LNCaP clone FGC (cell line): Measurements from ENCODE around the gene KCNE4.

Experiments
- DNase-seq: peaks from one replicate; pipeline ENCODE4 v3.0.0-alpha.2; 2011; ENCODE audit warnings: low read depth
- H3K4me3 ChIP-seq: 2 replicates; pipeline ENCODE4 v1.5.1; 2011; ENCODE audit warnings: mild to moderate bottlenecking, low read depth, low read length, control low read depth
- TF ChIP-seq, protein P1 (sequence below): IDR thresholded peaks from 2 replicates; pipeline ENCODE4 v1.5.1; 2012; ENCODE audit warnings: mild to moderate bottlenecking; ENCODE audit not compliant: control insufficient read depth, insufficient read depth; ENCODE audit errors: extremely low read depth

Gene KCNE4

GRCh38 chr2:223057569-223057968, 5.6 kb downstream of the KCNE4 start:
- no peak for DNase-seq
- TF ChIP-seq, protein P1, sequence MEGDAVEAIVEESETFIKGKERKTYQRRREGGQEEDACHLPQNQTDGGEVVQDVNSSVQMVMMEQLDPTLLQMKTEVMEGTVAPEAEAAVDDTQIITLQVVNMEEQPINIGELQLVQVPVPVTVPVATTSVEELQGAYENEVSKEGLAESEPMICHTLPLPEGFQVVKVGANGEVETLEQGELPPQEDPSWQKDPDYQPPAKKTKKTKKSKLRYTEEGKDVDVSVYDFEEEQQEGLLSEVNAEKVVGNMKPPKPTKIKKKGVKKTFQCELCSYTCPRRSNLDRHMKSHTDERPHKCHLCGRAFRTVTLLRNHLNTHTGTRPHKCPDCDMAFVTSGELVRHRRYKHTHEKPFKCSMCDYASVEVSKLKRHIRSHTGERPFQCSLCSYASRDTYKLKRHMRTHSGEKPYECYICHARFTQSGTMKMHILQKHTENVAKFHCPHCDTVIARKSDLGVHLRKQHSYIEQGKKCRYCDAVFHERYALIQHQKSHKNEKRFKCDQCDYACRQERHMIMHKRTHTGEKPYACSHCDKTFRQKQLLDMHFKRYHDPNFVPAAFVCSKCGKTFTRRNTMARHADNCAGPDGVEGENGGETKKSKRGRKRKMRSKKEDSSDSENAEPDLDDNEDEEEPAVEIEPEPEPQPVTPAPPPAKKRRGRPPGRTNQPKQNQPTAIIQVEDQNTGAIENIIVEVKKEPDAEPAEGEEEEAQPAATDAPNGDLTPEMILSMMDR: no peak
- H3K4me3 ChIP-seq: no peak overlapping the region

GRCh38 chr2:223058952-223059716, 7.1 kb downstream of the KCNE4 start:
- DNase-seq: no peak
- H3K4me3 ChIP-seq: no peak overlapping the region
- TF ChIP-seq, protein P1: no peak

GRCh38 chr2:223060201-223060825, 8.3 kb downstream of the KCNE4 start:
- DNase-seq: no peak
- TF ChIP-seq, protein P1: no peak
- H3K4me3 ChIP-seq: no peak overlapping the region

GRCh38 chr2:223062396-223062795, 10.4 kb downstream of the KCNE4 start:
- H3K4me3 ChIP-seq: no peak overlapping the region
- no peak for DNase-seq
- TF ChIP-seq, protein P1: no peak

GRCh38 chr2:223065107-223065506, 13.1 kb downstream of the KCNE4 start:
- no peak overlapping the region for H3K4me3 ChIP-seq
- TF ChIP-seq, protein P1: no peak
- DNase-seq: no peak

- TF ChIP-seq, protein P1: no peak
- no peak for DNase-seq
- no peak overlapping the region for H3K4me3 ChIP-seq
Observed at GRCh38 chr2:223066721-223067120, 14.7 kb downstream of the KCNE4 start.
